Epithelial cell of proximal tubule (primary cell): ENCODE measurements around the gene LRP1. TPM values are rescaled to one million over a fixed set of nuclear protein-coding genes. Genes with fewer than 3 reads are reported as not detected.

Experiments used
- DNase-seq: peaks from one replicate; pipeline ENCODE4 v3.0.0-alpha.2; 2011; ENCODE audit warnings: low read depth
- H3K4me3 ChIP-seq: 2 replicates; pipeline ENCODE4 v1.5.1; 2011; ENCODE audit warnings: low read depth, mild to moderate bottlenecking, low read length
- total RNA-seq: library from RNA; depleted of rRNA; stranded (reverse); fragments of >200 nt; gene quantifications from 2 replicates; pipeline ENCODE4 v1.2.3, GENCODE V29; 2015
- TF ChIP-seq, protein P1 (sequence below): conservative IDR thresholded peaks from 2 replicates; pipeline ENCODE4 v1.5.1; 2012; ENCODE audit warnings: low read depth, mild to moderate bottlenecking, low read length

LRP1 gene
- total RNA-seq, 1 donor from 2014 or later = 8.9 TPM

DNA sequence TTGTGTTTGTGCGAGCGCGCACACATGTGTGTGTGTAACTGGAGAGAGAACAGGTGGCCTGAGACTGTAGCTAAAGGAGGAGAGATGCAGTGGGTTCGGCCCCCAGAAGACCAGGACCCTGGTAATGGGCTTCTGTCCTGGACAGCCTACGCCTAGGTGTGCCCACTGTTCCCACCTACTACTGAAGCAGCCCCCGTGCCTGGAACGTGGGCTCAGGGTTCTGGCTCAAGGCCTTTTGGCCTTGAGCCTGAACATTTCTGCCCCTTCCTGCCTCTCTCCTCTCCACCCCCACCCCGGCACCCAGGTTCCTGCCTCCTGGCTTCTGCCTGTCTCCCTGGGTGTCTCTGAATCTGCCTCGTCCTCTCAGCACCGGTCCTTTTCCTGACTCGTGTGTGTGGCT, 86.8 kb downstream of the LRP1 start:
- DNase-seq = no peak
- TF ChIP-seq, protein P1, sequence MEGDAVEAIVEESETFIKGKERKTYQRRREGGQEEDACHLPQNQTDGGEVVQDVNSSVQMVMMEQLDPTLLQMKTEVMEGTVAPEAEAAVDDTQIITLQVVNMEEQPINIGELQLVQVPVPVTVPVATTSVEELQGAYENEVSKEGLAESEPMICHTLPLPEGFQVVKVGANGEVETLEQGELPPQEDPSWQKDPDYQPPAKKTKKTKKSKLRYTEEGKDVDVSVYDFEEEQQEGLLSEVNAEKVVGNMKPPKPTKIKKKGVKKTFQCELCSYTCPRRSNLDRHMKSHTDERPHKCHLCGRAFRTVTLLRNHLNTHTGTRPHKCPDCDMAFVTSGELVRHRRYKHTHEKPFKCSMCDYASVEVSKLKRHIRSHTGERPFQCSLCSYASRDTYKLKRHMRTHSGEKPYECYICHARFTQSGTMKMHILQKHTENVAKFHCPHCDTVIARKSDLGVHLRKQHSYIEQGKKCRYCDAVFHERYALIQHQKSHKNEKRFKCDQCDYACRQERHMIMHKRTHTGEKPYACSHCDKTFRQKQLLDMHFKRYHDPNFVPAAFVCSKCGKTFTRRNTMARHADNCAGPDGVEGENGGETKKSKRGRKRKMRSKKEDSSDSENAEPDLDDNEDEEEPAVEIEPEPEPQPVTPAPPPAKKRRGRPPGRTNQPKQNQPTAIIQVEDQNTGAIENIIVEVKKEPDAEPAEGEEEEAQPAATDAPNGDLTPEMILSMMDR = no peak
- no peak overlapping the region for H3K4me3 ChIP-seq

DNA sequence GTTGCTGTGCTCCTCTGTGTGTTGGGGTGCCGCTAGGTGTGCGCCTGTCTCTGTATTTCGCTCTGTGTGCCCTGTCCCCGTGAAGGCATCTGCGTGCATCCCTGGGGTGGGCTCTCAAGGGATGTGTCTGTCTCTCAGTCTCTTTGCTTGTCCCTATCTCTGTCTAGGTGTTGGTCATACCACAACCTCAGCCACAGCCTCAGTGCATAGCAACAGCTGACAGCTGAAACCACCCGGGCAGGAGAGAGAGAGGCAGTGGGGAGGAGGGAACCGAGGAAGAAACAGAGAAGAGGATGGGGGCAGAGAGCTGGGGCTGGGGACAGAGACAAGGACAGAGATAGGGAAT, 87.4 kb downstream of the LRP1 start:
- TF ChIP-seq, protein P1 = no peak
- no peak for DNase-seq
- H3K4me3 ChIP-seq = no peak overlapping the region

DNA sequence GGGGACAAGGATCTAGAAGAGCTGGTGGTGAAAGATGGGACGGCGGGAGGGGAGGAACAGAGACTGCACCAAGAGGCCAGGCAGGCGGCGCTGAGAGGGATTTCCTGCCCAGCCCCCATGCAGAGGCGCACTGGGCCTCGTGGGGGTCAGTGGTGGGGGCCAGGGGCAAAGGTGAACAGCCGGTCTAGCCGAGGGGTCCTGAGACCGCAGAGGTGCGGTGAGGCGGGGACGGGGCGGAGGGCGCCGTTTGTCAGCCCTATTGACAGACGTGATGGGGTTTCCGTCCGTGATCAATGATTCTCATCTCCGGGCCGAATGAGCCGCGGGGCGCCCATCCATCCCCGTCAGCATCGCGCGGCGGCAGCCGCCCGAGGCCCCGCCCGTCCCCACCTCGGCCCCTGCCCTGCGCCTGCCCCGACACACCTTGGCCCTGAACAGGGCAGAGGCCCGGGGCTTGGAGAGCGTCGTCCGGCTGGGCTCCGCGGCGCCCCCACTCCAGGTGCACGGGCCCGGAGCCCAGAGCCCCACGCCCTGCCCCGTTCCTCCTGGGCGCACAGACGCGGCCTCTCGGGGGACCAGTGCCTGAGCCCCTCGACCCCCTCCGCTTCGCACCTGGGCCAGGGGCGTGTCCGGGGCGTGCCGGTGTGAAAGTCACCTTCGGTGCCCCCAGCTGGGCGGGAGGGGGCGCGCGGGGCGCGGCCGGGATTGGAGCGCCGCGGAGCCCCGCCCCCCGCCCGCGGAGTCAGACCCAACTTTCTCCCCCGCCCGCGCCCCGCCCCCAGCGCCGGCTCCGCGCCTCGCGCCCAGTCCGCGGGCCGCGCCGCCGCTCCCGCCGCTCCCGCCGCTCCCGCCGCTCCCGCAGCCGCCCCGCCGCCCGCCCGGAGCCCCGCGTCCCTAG, 88.0 kb downstream of the LRP1 start, which contains the start of gene NXPH4:
Gene NXPH4 (plus strand): TSS at position 781 of the 898 bp plus-strand sequence. CDS start 176 bp downstream, outside the sequence.
- TF ChIP-seq, protein P1 = no peak
- peak within 1 kb of the TSS; percentile 35 for H3K4me3 ChIP-seq
- DNase-seq = no peak

DNA sequence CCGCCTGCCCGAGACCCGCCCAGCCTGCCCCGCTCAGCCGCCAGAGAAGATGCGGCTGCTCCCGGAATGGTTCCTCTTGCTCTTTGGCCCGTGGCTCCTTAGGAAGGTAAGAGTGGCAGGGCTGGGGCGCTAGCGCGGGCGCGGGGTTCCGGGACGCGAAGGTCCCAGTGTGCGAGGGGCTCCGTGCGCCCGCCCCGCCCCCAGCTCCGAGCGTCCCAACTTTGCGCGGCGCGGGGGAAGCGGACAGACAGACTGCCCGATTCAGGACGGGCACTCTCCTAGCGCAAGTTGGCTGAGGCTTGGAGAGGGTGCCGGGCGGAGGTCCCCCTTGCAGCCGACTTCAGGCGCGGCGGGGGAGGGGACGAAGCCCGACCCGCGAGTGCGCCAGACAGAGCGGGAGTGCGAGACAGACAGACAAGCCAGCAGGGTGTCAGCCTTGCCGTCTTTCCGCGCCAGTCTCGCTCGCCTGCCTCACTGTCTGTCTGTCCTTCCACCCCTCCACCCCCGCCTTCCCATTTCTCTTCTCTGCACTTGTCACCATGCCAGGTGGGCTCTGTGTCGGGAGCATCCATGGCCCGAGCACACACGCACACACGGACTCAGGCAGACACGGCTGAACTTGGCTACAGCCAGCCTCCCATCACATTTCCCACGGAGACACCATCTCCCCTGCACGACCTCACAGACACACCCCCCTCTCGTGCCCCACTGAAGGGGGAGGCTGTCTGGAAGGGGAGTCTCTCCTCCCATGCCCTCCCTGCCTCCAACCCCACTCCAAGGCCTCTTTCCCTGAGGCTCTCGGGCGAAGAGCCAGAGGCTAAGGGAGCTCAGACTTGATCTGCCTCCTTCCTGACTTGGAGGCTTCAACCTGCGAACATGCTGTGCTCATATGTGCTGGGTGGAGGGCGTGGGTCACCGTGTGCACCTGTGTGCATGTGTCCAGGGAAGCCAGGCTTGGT, 88.9 kb downstream of the LRP1 start:
- TF ChIP-seq, protein P1 = no peak
- H3K4me3 ChIP-seq = peak overlapping the region; percentile 35
- no peak for DNase-seq

DNA sequence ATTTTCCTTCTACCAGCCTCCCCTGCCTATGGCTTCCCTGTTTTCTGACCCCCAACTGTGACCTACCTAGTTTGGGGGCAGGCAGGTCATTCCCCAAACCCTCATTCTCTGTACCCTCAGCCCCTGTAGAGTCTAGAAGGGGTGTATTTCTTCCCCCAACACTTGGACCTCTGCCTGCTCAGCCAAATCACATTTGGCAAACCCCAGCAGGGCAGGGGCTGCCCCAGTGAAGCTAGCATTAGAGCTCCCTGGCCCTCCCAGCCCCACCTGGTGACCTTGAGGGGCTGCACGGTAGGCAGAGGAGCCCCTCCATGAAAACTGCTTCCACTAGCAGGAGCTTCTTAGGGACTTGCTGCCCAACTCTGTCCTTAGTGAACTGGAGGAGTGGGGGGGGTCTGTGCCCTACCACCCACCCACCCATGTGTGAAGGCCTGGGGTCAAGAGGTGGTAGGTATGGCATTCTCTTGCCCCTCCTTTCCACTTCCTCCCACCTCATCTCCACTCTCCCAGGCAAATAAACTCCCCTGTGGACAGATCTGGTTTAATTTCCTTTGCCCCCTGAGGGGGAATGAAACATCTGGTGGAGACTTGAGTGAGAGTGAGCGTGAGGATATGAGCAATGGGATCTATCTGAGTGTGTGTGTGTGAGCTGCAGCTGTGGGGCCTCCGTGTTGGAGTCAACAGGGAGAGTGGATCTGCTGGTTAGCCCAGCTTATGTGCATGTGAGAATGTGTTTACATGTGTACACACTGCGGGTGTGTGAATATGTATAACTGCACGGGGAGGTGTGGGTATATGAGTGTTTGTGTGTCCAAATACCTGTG, 90.0 kb downstream of the LRP1 start:
- no peak overlapping the region for H3K4me3 ChIP-seq
- DNase-seq = no peak
- TF ChIP-seq, protein P1 = no peak
